Tibial nerve (tissue), 4 donors: ENCODE results near the gene COL25A1. TPM values are rescaled to one million over a fixed set of nuclear protein-coding genes. Genes with fewer than 3 reads are reported as not detected.

ENCODE experiments used
- DNase-seq, 2 donors: peaks; one replicate each; pipeline ENCODE4 v3.0.0-alpha.2; 2019; ENCODE audit warnings: low spot score in 2 of 2
- H3K27ac ChIP-seq, 4 donors: fragments of 200-600 bp; sonication (generic) in 3 of 4; one replicate each; pipeline ENCODE4 v1.5.1; 2017 to 2019; ENCODE audit warnings: mild to moderate bottlenecking in 1 of 4
- H3K27me3 ChIP-seq, 2 donors: fragments of 200-600 bp; sonication (generic) in 1 of 2; one replicate each; pipeline versions ENCODE4 v1.5.1 to v1.6.0; 2017 to 2019
- H3K36me3 ChIP-seq, 3 donors: fragments of 200-600 bp; sonication (generic); one replicate each; pipeline ENCODE4 v1.5.1; 2018 to 2019
- H3K4me1 ChIP-seq, 4 donors: fragments of 200-600 bp; sonication (generic) in 3 of 4; one replicate each; pipeline ENCODE4 v1.5.1; 2017 to 2019
- H3K4me3 ChIP-seq, 4 donors: fragments of 200-600 bp; sonication (generic) in 3 of 4; one replicate each; pipeline ENCODE4 v1.5.1; 2017 to 2019; ENCODE audit warnings: mild to moderate bottlenecking in 1 of 4, moderate library complexity in 1 of 4
- H3K9me3 ChIP-seq, 4 donors: fragments of 200-600 bp; sonication (generic) in 3 of 4; one replicate each; pipeline ENCODE4 v1.5.1; 2017 to 2019
- CTCF ChIP-seq, 5 experiments: fragments of 200-600 bp in 3 of 5; fragments of 450-650 bp in 2 of 5; sonication (generic) in 3 of 5; IDR thresholded peaks; one replicate each; pipeline ENCODE4 v1.5.1; 2016 to 2019; ENCODE audit warnings: antibody characterized with exemption in 5 of 5, mild to moderate bottlenecking in 3 of 5, moderate library complexity in 2 of 5
- EP300 ChIP-seq, 2 donors: sonication (generic); formaldehyde crosslinking; IDR thresholded peaks; one replicate each; pipeline ENCODE4 v1.6.1; 2017; ENCODE audit warnings: antibody characterized with exemption in 2 of 2, mild to moderate bottlenecking in 1 of 2
- POLR2A ChIP-seq, 2 donors: fragments of 450-650 bp; IDR thresholded peaks; one replicate each; pipeline ENCODE4 v1.6.1; 2017; ENCODE audit warnings: antibody characterized with exemption in 2 of 2, mild to moderate bottlenecking in 2 of 2, moderate library complexity in 2 of 2
- WGBS, 2 donors: methylation state at CpG; one replicate each; pipeline ENCODE4 v1.1.5; 2018; 5-methylcytosine and 5-hydroxymethylcytosine counted together
- total RNA-seq, 4 donors: library from RNA; depleted of rRNA; stranded (reverse); fragments of >200 nt; gene quantifications; one replicate each; pipeline ENCODE4 v1.1.0, GENCODE V29; 2016

Gene COL25A1
- total RNA-seq, 4 donors from 2014 or later, result 1.5 to 4.1 (median 2.3) TPM

- Histone ChIP-seq H3K27ac (no peak overlapping the region), H3K9me3 (no peaks in the 10 kb centered on the region), H3K4me1 (peaks cover 0 to 14% (median 0%) of the 10 kb centered on the region in 4 donors), H3K4me3 (no peak overlapping the region), H3K36me3 (no peaks in the 10 kb centered on the region), H3K27me3 (no peaks in the 10 kb centered on the region)
- no peak for DNase-seq
- TF ChIP-seq EP300 (IDR thresholded peaks at IDR 0.05), result no peak
- TF ChIP-seq POLR2A (IDR thresholded peaks at IDR 0.05), result no peak
- no peak for TF ChIP-seq CTCF (IDR thresholded peaks at IDR 0.05)
- WGBS, 2 donors, result 71 to 75% methylated on average over 4 of the region's 4 CpGs
Observed at GRCh38 chr4:109155682-109156283, 146.7 kb downstream of the COL25A1 start.

GRCh38 chr4:109155084-109155483 is 147.4 kb downstream of the COL25A1 start:
- no peak for DNase-seq
- WGBS, 2 donors, result 26 to 27% methylated on average over 2 of the region's 2 CpGs
- TF ChIP-seq POLR2A (IDR thresholded peaks at IDR 0.05) (no peak), EP300 (IDR thresholded peaks at IDR 0.05) (no peak), CTCF (IDR thresholded peaks at IDR 0.05) (no peak)
- Histone ChIP-seq H3K9me3 (no peaks in the 10 kb centered on the region), H3K27me3 (no peaks in the 10 kb centered on the region), H3K27ac (no peak overlapping the region), H3K4me1 (peaks cover 0 to 14% (median 0%) of the 10 kb centered on the region in 4 donors), H3K4me3 (no peak overlapping the region), H3K36me3 (no peaks in the 10 kb centered on the region)

- DNase-seq, result no peak
- 43 to 49% methylated on average over 4 of the region's 4 CpGs for WGBS, 2 donors
- Histone ChIP-seq H3K9me3 (no peaks in the 10 kb centered on the region), H3K4me1 (peaks cover 0 to 14% (median 0%) of the 10 kb centered on the region in 4 donors), H3K4me3 (no peak overlapping the region), H3K27ac (no peak overlapping the region), H3K36me3 (no peaks in the 10 kb centered on the region), H3K27me3 (no peaks in the 10 kb centered on the region)
- TF ChIP-seq EP300 (IDR thresholded peaks at IDR 0.05) (no peak), POLR2A (IDR thresholded peaks at IDR 0.05) (no peak), CTCF (IDR thresholded peaks at IDR 0.05) (no peak)
Observed at GRCh38 chr4:109154424-109154823, 148.0 kb downstream of the COL25A1 start.

- H3K4me1 ChIP-seq, result no peaks in the 10 kb centered on the region
- no peak for TF ChIP-seq POLR2A (IDR thresholded peaks at IDR 0.05)
- TF ChIP-seq EP300 (IDR thresholded peaks at IDR 0.05), result no peak
- no peak for TF ChIP-seq CTCF (IDR thresholded peaks at IDR 0.05)
- H3K36me3 ChIP-seq, result no peaks in the 10 kb centered on the region
Observed at GRCh38 chr4:109149836-109150235, 152.6 kb downstream of the COL25A1 start.

GRCh38 chr4:109148577-109149075 is 153.8 kb downstream of the COL25A1 start:
- TF ChIP-seq POLR2A (IDR thresholded peaks at IDR 0.05) (no peak), EP300 (IDR thresholded peaks at IDR 0.05) (no peak), CTCF (IDR thresholded peaks at IDR 0.05) (no peak)
- no peak for DNase-seq
- no peaks in the 10 kb centered on the region for H3K9me3 ChIP-seq
- no peak overlapping the region for H3K4me3 ChIP-seq
- no peak overlapping the region for H3K27ac ChIP-seq
- H3K36me3 ChIP-seq, result no peaks in the 10 kb centered on the region
- no peaks in the 10 kb centered on the region for H3K27me3 ChIP-seq
- WGBS, 2 donors, result 94 to 97% methylated on average over 2 of the region's 2 CpGs
- no peaks in the 10 kb centered on the region for H3K4me1 ChIP-seq

More at GRCh38 chr4:109149836-109150235, 152.6 kb downstream of the COL25A1 start:
- DNase-seq, result no peak
- Histone ChIP-seq H3K9me3 (no peaks in the 10 kb centered on the region), H3K27me3 (no peaks in the 10 kb centered on the region), H3K4me3 (no peak overlapping the region), H3K27ac (no peak overlapping the region)
